GM18505 (cell line): ENCODE data around the gene SH2D4B.
"Not testable (repeated sequence)": the region's sequence is repeated elsewhere in the genome, so short reads cannot be mapped to it uniquely, and the experiment has no call there.

Experiments used
- ATAC-seq: cut with Tn5 transposase; IDR thresholded peaks from one replicate; pipeline ENCODE4 v1.9.1; 2021; ENCODE audit not compliant: unreplicated experiment
- POLR2A ChIP-seq: IDR thresholded peaks from 4 replicates; pipeline ENCODE4 v1.6.1; 2011; ENCODE audit warnings: borderline replicate concordance; ENCODE audit not compliant: insufficient read depth, insufficient read length; ENCODE audit errors: extremely low read depth

The SH2D4B gene

DNA sequence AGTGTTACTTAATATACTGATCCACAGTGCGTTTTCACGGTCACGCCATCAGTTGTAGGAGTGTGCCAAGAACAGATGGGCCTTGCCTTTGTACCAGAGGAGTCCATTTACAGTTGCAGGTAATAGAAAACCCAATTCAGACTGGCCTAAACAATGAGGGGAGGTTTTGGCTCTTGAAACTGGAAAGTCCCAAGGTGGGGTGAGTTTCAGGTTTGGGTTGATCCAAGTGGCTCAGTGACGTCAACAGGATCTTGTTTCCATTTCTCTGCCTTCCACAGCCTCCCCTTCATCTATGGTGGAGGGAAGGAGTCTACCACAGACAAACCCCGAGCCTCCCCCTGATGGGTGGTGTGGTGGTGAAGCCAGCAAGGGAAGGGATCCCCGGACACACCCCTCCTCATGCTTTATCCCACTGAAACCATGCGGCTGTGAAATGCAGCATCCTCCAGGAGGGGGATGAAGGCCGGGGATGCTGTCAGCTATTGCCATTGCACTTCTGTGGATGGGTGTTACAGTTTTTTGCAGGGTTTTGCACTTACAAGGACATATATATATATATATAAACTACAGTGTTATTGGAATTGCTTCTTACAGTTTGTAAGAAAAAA is 14.8 kb upstream of the SH2D4B start:
- ATAC-seq = no peak
- no peak for TF ChIP-seq POLR2A

- no peak for ATAC-seq
Measured at GRCh38 chr10:80523773-80524172, 13.9 kb upstream of the SH2D4B start.

GRCh38 chr10:80524190-80524909 is 13.4 kb upstream of the SH2D4B start:
- ATAC-seq = no peak
- no peak for TF ChIP-seq POLR2A

More at GRCh38 chr10:80523773-80524172, 13.9 kb upstream of the SH2D4B start:
- no peak for TF ChIP-seq POLR2A

DNA sequence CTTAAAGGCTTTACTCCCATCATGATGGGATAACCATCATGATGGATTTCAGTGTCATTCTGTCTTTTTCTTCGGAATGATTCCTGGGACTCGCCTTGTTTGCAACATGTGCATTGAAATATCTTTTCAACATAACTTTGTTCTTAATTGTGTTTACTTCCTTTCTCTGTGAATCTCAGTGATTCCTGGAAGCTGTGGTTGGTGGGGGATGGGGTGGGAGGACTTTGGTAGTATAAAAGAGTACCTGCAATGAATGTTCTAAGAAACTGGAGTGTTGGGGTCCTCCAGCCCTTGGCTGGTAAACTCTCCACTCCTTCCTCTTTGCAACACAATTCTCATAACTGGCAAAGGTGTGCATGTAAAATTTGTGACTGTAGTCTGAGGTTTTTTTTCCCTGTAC is 11.5 kb upstream of the SH2D4B start:
- ATAC-seq = no peak
- no peak for TF ChIP-seq POLR2A

DNA sequence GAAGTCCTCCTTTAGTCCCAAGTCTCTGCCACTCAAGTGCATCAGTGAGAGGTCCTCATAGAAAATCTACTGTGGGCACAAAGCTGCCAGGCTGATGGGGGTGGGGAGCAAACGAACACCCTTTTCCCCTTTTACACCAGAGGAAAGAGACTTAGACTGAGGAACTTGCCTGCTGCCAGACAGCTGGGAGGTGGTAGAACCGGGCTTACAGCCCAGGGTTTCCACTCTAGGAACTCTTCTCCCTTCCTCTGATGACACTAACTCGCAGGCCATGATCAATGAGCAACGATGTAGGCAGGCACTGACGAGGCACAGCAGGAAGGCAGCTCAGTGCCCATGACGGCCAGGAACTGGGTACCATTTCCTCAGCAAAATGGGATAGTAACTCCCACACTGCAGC is 11.0 kb upstream of the SH2D4B start:
- no peak for TF ChIP-seq POLR2A
- no peak for ATAC-seq

GRCh38 chr10:80528185-80528700 is 9.5 kb upstream of the SH2D4B start:
- ATAC-seq = no peak
- no peak for TF ChIP-seq POLR2A

- TF ChIP-seq POLR2A = no peak
- no peak for ATAC-seq
Measured at GRCh38 chr10:80528901-80529300, 8.8 kb upstream of the SH2D4B start.

DNA sequence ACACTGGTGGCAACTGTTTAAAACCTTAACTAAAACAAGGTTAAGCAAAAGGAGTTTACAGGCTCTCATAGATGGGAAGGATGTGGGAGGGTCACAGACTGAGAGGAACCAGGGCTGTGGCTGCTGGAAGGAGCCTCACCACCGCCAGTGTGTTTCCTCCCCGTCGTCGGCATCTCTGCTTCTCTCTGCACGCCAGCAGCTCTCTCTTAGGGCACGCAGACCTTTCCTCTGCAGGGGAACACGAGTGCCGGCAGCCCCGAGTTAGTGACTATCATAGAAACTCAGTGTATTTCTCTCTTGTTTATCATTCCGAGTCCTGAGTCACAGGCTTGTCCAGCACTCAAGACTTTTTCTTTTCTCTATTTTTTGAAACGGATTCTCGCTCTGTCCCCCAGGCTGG is 8.1 kb upstream of the SH2D4B start:
- no peak for ATAC-seq
- no peak for TF ChIP-seq POLR2A

- peak; percentile 75 for ATAC-seq
- TF ChIP-seq POLR2A = no peak
Measured at GRCh38 chr10:80530251-80530650, 7.5 kb upstream of the SH2D4B start.

GRCh38 chr10:80530816-80531215 is 6.9 kb upstream of the SH2D4B start:
- ATAC-seq = no peak
- TF ChIP-seq POLR2A = no peak

DNA sequence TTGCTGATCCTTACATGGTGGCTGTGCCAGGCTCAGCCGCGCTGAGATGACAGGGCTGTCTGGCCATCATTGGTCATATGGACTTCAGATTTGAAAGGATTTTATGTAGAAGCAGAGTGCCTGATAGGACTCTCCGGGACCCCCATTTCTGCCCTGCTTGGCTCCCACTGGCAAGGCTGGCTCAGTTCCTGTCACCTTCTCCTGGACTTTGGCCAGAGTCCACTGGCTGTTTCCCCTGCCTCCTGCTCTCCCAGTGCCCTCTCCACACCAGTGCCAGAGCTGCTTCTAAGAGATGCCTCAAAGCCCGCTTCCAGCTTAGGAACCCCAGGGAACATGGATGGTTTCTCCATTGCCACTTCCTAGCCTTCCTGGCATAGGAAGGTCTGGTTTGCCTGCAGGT is 5.1 kb upstream of the SH2D4B start:
- no peak for TF ChIP-seq POLR2A
- ATAC-seq = no peak

DNA sequence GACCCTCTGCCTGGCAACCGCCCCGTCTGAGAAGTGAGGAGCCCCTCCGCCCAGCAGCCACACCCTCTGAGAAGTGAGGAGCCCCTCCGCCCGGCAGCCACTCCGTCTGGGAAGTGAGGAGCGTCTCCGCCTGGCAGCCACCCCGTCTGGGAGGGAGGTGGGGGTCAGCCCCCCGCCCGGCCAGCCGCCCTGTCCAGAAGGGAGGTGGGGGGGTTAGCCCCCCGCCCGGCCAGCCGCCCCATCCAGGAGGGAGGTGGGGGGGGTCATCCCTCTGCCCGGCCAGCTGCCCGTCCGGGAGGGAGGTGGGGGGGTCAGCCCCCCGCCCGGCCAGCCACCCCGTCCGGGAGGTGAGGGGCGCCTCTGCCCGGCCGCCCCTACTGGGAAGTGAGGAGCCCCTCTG is 3.6 kb upstream of the SH2D4B start:
- not testable (repeated sequence) for ATAC-seq

- ATAC-seq = not testable (repeated sequence)
Measured at GRCh38 chr10:80534646-80535045, 3.1 kb upstream of the SH2D4B start.

DNA sequence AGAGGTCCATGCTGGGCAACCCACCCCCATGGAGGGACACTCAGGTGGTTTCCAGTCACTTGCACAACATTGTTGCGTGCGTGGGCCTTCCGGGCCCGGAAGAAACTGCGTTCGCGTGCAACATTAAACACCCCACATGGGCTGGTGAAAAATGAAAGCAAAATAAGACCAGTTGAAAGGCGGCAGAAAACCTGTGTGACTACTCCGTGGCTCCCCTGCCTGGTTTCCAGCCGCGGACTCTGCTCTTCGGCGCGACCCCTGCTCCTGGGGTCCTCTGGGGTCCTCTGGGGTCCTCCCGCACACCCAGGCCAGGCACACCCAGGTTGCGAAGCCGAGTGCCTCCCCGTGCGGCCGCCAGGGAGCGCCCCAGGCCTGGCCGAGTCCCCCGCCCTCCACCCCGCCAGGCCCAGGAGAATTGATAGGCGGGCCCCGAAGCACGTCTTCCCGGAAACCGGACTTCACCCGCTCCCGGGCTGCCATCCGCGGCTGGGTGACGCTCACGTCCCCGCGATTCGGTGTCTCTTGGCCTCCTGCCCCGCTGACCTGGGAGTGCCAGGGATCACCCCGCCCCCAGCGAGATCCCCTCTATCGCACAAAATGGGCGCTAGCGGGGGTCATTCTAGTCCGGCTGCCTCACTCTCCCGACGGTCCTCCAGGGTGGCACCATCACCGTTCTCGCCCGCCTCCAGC is 1.9 kb upstream of the SH2D4B start:
- ATAC-seq = peak; percentile 71
- TF ChIP-seq POLR2A = peak; percentile 86
